Left ventricle myocardium inferior (tissue), 1 donor: ENCODE data around the gene BNIP2. TPM values are rescaled to one million over a fixed set of nuclear protein-coding genes. Genes with fewer than 3 reads are reported as not detected.
"Not testable (repeated sequence)": the region's sequence is repeated elsewhere in the genome, so short reads cannot be mapped to it uniquely, and the experiment has no call there.

Source experiments
- DNase-seq: peaks from one replicate; pipeline ENCODE4 v3.0.0-alpha.2; 2020
- H3K27ac ChIP-seq: fragments of 200-600 bp; replicated peaks from 2 replicates; pipeline ENCODE4 v1.8.0; 2021
- H3K27me3 ChIP-seq: fragments of 200-600 bp; 2 replicates; pipeline ENCODE4 v1.8.0; 2021; ENCODE audit warnings: low read depth
- H3K36me3 ChIP-seq: fragments of 200-600 bp; 2 replicates; pipeline ENCODE4 v1.8.0; 2021
- H3K4me1 ChIP-seq: fragments of 200-600 bp; 2 replicates; pipeline ENCODE4 v1.8.0; 2021
- H3K4me3 ChIP-seq: fragments of 200-600 bp; 2 replicates; pipeline ENCODE4 v1.8.0; 2021; ENCODE audit warnings: mild to moderate bottlenecking, moderate library complexity
- H3K9me3 ChIP-seq: fragments of 200-600 bp; replicated peaks from 2 replicates; pipeline ENCODE4 v1.8.0; 2021
- CTCF ChIP-seq: fragments of 200-600 bp; IDR thresholded peaks from 2 replicates; pipeline ENCODE4 v1.8.0; 2021; ENCODE audit warnings: antibody characterized with exemption, mild to moderate bottlenecking, borderline replicate concordance
- intact Hi-C: fragments of 100-400 bp; cut with micrococcal nuclease; formaldehyde crosslinking; loops from one replicate; pipeline ENCODE4 v1.11.0; 2022
- total RNA-seq: library from RNA; stranded (reverse); fragmentation: NEBNext Ultra II Directional; extraction: Animal tissue kit (Norgen Biotek cat#: 25700); gene quantifications from one replicate; pipeline ENCODE4 v1.2.1, GENCODE V29; 2021
- donor health status: DM: no; HTN: yes; CAD: no; lungs with severe emphysema.

Gene BNIP2
- total RNA-seq, 1 donor from 2014 or later, result 78.0 TPM

DNA sequence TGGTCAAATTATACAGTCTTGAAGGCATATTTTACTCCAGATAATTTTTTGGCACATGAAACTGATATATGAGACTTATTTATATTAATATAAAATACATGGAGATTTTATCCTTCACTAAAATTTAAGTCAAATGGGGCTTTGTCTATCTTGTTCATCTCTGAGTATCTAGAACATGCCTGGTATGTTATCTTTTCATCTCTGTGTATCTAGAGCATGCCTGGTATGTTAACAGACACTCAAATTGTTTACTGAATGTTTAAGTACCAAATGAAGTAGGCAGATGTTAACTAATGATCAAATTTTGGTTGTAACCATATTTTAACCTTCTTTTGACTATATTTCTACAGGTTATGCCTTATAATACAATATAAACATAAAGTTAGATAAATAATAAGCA, 39.5 kb downstream of the BNIP2 start:
- H3K4me1 ChIP-seq, result peaks cover 37% of the 10 kb centered on the region
- H3K9me3 ChIP-seq, result peaks cover 9% of the 10 kb centered on the region
- no peak overlapping the region for H3K27ac ChIP-seq
- H3K36me3 ChIP-seq, result peaks cover 72% of the 10 kb centered on the region
- H3K27me3 ChIP-seq, result no peaks in the 10 kb centered on the region
- no peak for DNase-seq
- intact Hi-C loops, result no loop called here
- no peak for TF ChIP-seq CTCF
- H3K4me3 ChIP-seq, result no peak overlapping the region

- Histone ChIP-seq H3K9me3 (peaks cover 4% of the 10 kb centered on the region), H3K27ac (no peak overlapping the region), H3K36me3 (peaks cover 74% of the 10 kb centered on the region), H3K4me1 (peaks cover 19% of the 10 kb centered on the region), H3K4me3 (no peak overlapping the region), H3K27me3 (no peaks in the 10 kb centered on the region)
- DNase-seq, result no peak
- intact Hi-C loops, result no loop called here
- TF ChIP-seq CTCF, result no peak
Measured at GRCh38 chr15:59647085-59647484, 42.0 kb downstream of the BNIP2 start.

GRCh38 chr15:59646277-59646676, 42.8 kb downstream of the BNIP2 start:
- no peak overlapping the region for H3K27ac ChIP-seq
- no peak for DNase-seq
- no peak overlapping the region for H3K4me3 ChIP-seq
- intact Hi-C loops, result no loop called here
- peaks cover 71% of the 10 kb centered on the region for H3K36me3 ChIP-seq
- H3K27me3 ChIP-seq, result no peaks in the 10 kb centered on the region
- no peak for TF ChIP-seq CTCF
- H3K4me1 ChIP-seq, result peaks cover 19% of the 10 kb centered on the region
- H3K9me3 ChIP-seq, result no peaks in the 10 kb centered on the region

DNA sequence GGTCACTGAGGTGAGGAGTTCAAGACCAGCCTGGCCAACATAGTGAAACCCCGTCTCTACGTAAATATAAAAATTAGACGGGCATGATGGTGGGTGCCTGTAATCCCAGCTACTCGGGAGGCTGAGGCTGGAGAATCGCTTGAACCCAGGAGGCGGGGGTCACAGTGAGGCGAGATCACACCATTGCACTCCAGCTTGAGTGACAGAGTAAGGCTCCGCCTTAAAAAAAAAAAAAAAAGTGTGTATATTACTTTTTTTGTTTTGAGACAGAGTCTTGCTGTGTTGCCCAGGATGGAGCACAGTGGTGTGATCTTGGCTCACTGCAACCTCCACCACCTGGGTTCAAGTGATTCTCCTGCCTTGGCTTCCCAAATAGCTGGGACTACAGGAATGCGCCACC, 43.3 kb downstream of the BNIP2 start:
- H3K27me3 ChIP-seq, H3K4me3 ChIP-seq, H3K27ac ChIP-seq, intact Hi-C loops, H3K9me3 ChIP-seq, DNase-seq: not testable (repeated sequence)
- peaks cover 69% of the 10 kb centered on the region for H3K36me3 ChIP-seq
- peaks cover 19% of the 10 kb centered on the region for H3K4me1 ChIP-seq

- Histone ChIP-seq H3K4me3 (no peak overlapping the region), H3K27ac (no peak overlapping the region), H3K9me3 (no peaks in the 10 kb centered on the region), H3K36me3 (peaks cover 62% of the 10 kb centered on the region), H3K27me3 (no peaks in the 10 kb centered on the region), H3K4me1 (peaks cover 8% of the 10 kb centered on the region)
- no peak for TF ChIP-seq CTCF
- no peak for DNase-seq
- intact Hi-C loops, result no loop called here
Measured at GRCh38 chr15:59644756-59645155, 44.4 kb downstream of the BNIP2 start.

- DNase-seq, result no peak
- no peaks in the 10 kb centered on the region for H3K9me3 ChIP-seq
- H3K36me3 ChIP-seq, result peaks cover 67% of the 10 kb centered on the region
- H3K4me1 ChIP-seq, result no peaks in the 10 kb centered on the region
- no peak overlapping the region for H3K27ac ChIP-seq
- H3K4me3 ChIP-seq, result no peak overlapping the region
- H3K27me3 ChIP-seq, result no peaks in the 10 kb centered on the region
- intact Hi-C loops, result no loop called here
- no peak for TF ChIP-seq CTCF
Measured at GRCh38 chr15:59642351-59642750, 46.8 kb downstream of the BNIP2 start.

- H3K4me3 ChIP-seq, intact Hi-C loops, H3K4me1 ChIP-seq, H3K9me3 ChIP-seq, DNase-seq, H3K27ac ChIP-seq, H3K27me3 ChIP-seq: not testable (repeated sequence)
- H3K36me3 ChIP-seq, result peaks cover 44% of the 10 kb centered on the region
Measured at GRCh38 chr15:59637507-59637906, 51.6 kb downstream of the BNIP2 start.
